Tibial artery (tissue), 4 donors: ENCODE data around the gene FAM227B.
"Not testable (repeated sequence)": the region's sequence is repeated elsewhere in the genome, so short reads cannot be mapped to it uniquely, and the experiment has no call there.

Experiments used
- DNase-seq, 2 donors: peaks; one replicate each; pipeline ENCODE4 v3.0.0-alpha.2; 2019
- H3K27ac ChIP-seq, 2 donors: fragments of 200-600 bp; sonication (generic) in 1 of 2; 1 replicate in 1 of 2; 2 replicates in 1 of 2; pipeline ENCODE4 v1.5.1; 2018 to 2019; ENCODE audit warnings: mild to moderate bottlenecking in 1 of 2
- H3K27me3 ChIP-seq, 2 donors: fragments of 200-600 bp; sonication (generic) in 1 of 2; one replicate each; pipeline versions ENCODE4 v1.5.1 to v1.6.0; 2016 to 2019
- H3K36me3 ChIP-seq, 3 donors: fragments of 200-600 bp; sonication (generic) in 2 of 3; one replicate each; pipeline ENCODE4 v1.5.1; 2016 to 2019; ENCODE audit warnings: mild to moderate bottlenecking in 2 of 3
- H3K4me1 ChIP-seq, 4 donors: fragments of 200-600 bp; sonication (generic) in 2 of 4; 1 replicate in 3 of 4; 2 replicates in 1 of 4; pipeline ENCODE4 v1.5.1; 2016 to 2019
- H3K4me3 ChIP-seq, 2 donors: fragments of 200-600 bp; sonication (generic) in 1 of 2; 1 replicate in 1 of 2; 2 replicates in 1 of 2; pipeline ENCODE4 v1.5.1; 2018 to 2019; ENCODE audit warnings: mild to moderate bottlenecking in 2 of 2
- H3K9me3 ChIP-seq, 3 donors: fragments of 200-600 bp; sonication (generic) in 1 of 3; one replicate each; pipeline ENCODE4 v1.5.1; 2016 to 2019
- intact Hi-C: fragments of 100-400 bp; cut with DNase I; formaldehyde crosslinking; loops from one replicate; pipeline ENCODE4 v1.15.0; 2023; ENCODE audit warnings: low total_unique reads
- TF ChIP-seq, protein P1 (sequence below), 2 experiments: fragments of 200-600 bp in 1 of 2; fragments of 450-650 bp in 1 of 2; IDR thresholded peaks; one replicate each; pipeline ENCODE4 v1.5.1; 2017 to 2019; ENCODE audit warnings: antibody characterized with exemption in 2 of 2, mild to moderate bottlenecking in 1 of 2, moderate library complexity in 1 of 2

FAM227B gene

DNA sequence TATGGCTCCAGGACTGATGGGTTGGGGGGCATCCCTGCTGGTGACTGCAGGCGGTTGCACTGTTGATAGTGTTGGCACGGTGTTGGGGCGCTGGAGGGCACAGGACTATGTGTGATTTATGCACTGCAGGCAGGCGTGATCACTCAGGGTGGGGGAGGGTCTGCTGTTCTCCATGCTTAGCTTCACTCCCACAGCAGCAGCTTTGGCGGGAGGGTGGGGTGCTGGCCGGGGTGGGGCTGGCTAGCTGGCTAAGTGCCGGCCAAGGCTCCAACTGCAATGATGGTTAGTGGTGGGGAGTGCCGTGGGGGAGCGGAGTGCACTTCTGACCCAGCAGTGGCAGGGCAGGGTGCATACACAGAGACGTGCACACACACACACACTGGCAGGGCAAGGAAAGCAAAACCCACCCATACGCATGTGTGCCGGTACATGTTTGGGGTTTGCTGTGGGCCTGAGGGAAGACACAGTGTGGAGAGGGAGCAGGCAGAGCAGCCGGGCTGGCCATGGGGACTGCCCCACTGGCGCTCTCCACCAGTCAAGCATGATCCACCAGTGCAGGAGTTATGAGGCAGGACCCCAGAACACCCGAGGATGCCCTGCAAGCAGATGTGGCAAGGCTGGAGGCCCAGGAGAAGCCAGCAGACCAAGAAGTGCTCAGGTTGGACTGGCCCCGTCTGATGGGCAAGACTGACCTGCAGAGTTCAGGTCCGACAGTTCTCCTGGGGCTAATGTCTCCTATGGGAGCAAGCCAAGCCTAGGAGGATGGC, 214.1 kb downstream of the FAM227B start:
- intact Hi-C loops: no loop called here
- Histone ChIP-seq H3K4me1 (no peaks in the 10 kb centered on the region), H3K36me3 (no peaks in the 10 kb centered on the region), H3K4me3 (no peak overlapping the region), H3K27ac (no peak overlapping the region), H3K27me3 (no peaks in the 10 kb centered on the region), H3K9me3 (no peaks in the 10 kb centered on the region)
- peak in 1 of 2 donors; percentile 54 for DNase-seq
- TF ChIP-seq, protein P1, sequence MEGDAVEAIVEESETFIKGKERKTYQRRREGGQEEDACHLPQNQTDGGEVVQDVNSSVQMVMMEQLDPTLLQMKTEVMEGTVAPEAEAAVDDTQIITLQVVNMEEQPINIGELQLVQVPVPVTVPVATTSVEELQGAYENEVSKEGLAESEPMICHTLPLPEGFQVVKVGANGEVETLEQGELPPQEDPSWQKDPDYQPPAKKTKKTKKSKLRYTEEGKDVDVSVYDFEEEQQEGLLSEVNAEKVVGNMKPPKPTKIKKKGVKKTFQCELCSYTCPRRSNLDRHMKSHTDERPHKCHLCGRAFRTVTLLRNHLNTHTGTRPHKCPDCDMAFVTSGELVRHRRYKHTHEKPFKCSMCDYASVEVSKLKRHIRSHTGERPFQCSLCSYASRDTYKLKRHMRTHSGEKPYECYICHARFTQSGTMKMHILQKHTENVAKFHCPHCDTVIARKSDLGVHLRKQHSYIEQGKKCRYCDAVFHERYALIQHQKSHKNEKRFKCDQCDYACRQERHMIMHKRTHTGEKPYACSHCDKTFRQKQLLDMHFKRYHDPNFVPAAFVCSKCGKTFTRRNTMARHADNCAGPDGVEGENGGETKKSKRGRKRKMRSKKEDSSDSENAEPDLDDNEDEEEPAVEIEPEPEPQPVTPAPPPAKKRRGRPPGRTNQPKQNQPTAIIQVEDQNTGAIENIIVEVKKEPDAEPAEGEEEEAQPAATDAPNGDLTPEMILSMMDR (IDR thresholded peaks at IDR 0.05): no peak

DNA sequence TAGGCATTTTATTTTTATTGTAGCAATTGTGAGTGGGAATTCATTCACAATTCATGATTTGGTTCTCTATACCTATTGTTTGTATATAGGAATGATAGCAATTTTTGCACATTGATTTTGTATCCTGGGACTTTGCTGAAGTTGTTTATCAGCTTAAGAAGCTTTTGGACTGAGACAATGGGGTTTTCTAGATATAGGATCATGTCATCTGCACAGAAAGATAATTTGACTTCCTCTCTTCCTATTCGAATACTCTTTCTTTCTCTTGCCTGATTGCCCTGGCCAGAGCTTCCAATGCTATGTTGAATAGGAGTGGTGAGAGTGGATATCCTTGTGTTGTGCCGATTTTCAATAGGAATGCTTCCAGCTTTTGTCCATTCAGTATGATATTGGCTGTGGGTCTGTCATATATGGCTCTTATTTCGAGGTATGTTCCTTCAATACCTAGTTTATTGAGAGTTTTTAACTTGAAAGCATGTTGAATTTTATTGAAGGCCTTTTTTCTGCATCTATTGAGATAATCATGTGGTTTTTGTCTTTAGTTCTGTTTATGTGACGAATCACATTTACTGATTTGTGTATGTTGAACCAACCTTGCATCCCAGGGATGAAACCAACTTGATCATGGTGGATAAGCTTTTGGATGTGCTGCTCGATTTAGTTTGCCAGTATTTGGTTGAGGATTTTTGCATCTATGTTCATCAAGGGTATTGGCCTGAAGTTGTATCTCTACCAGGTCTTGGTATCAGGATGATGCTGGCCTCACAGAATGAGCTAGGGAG, 217.9 kb downstream of the FAM227B start:
- not testable (repeated sequence) for DNase-seq, H3K27me3 ChIP-seq, H3K36me3 ChIP-seq

GRCh38 chr15:49387471-49387870, 233.1 kb downstream of the FAM227B start:
- Histone ChIP-seq H3K36me3 (no peaks in the 10 kb centered on the region), H3K27ac (no peak overlapping the region), H3K9me3 (no peaks in the 10 kb centered on the region), H3K4me1 (no peaks in the 10 kb centered on the region), H3K4me3 (no peak overlapping the region), H3K27me3 (no peaks in the 10 kb centered on the region)
- TF ChIP-seq, protein P1 (IDR thresholded peaks at IDR 0.05): no peak
- no peak for DNase-seq
- intact Hi-C loops: no loop called here

More for the DNA sequence above, 217.9 kb downstream of the FAM227B start:
- H3K4me1 ChIP-seq, H3K4me3 ChIP-seq, H3K9me3 ChIP-seq, H3K27ac ChIP-seq, intact Hi-C loops: not testable (repeated sequence)

DNA sequence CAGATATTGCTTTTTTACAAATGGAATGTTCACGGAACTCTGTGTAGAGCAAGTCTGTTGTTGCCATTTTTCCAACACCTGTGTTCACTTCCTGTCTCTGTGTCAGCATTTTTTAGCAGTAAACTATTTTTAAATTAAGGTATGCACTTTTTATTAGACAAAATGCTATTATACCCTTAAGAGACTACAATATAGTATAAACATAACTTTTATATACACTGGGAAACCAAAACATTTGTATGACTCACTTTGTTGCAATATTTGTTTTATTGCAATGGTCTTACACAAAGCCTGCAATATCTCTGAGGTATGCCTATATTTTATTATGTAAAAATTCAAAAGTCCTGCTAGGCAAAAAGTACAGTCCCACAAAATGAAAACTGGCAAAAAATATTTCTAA, 237.4 kb downstream of the FAM227B start:
- Histone ChIP-seq H3K4me1 (no peaks in the 10 kb centered on the region), H3K27ac (no peak overlapping the region), H3K9me3 (no peaks in the 10 kb centered on the region), H3K36me3 (no peaks in the 10 kb centered on the region), H3K27me3 (no peaks in the 10 kb centered on the region), H3K4me3 (no peak overlapping the region)
- no peak for DNase-seq
- TF ChIP-seq, protein P1 (IDR thresholded peaks at IDR 0.05): no peak
- intact Hi-C loops: no loop called here

DNA sequence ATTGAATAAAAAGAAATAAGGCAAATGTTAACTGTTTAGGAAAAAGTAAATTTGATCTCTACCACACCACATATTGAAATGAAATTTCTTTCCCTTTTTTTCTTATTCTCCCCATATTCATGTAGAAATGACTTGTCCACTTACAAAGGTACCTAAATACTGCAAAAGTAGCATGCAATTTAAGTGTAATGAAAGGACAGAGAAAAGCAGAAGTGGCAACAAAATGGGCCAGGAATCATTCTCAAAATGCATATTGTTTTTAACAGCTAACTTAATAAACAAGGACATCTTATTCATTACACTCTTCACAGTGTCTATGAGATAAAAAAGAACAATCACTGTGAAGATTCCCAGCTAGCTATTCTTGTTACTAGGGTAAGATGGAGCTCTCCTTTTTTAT, 238.2 kb downstream of the FAM227B start:
- TF ChIP-seq, protein P1 (IDR thresholded peaks at IDR 0.05): no peak
- DNase-seq: no peak
- H3K27me3 ChIP-seq: no peaks in the 10 kb centered on the region
- H3K4me1 ChIP-seq: no peaks in the 10 kb centered on the region
- no peak overlapping the region for H3K27ac ChIP-seq
- H3K36me3 ChIP-seq: no peaks in the 10 kb centered on the region
- intact Hi-C loops: no loop called here
- H3K9me3 ChIP-seq: no peaks in the 10 kb centered on the region
- no peak overlapping the region for H3K4me3 ChIP-seq

- H3K9me3 ChIP-seq: no peaks in the 10 kb centered on the region
- H3K36me3 ChIP-seq: no peaks in the 10 kb centered on the region
- no peak for DNase-seq
- no peak overlapping the region for H3K4me3 ChIP-seq
- H3K27me3 ChIP-seq: no peaks in the 10 kb centered on the region
- no peak overlapping the region for H3K27ac ChIP-seq
- intact Hi-C loops: no loop called here
- TF ChIP-seq, protein P1 (IDR thresholded peaks at IDR 0.05): no peak
- H3K4me1 ChIP-seq: no peaks in the 10 kb centered on the region
Observed at GRCh38 chr15:49380912-49381311, 239.7 kb downstream of the FAM227B start.
